GM21529 (cell line): Measurements from ENCODE around the gene HOMEZ.
"Not testable (repeated sequence)": the region's sequence is repeated elsewhere in the genome, so short reads cannot be mapped to it uniquely, and the experiment has no call there.

Experiments
- ATAC-seq: cut with Tn5 transposase; IDR thresholded peaks from one replicate; pipeline ENCODE4 v1.9.1; 2021; ENCODE audit not compliant: unreplicated experiment

HOMEZ gene

DNA sequence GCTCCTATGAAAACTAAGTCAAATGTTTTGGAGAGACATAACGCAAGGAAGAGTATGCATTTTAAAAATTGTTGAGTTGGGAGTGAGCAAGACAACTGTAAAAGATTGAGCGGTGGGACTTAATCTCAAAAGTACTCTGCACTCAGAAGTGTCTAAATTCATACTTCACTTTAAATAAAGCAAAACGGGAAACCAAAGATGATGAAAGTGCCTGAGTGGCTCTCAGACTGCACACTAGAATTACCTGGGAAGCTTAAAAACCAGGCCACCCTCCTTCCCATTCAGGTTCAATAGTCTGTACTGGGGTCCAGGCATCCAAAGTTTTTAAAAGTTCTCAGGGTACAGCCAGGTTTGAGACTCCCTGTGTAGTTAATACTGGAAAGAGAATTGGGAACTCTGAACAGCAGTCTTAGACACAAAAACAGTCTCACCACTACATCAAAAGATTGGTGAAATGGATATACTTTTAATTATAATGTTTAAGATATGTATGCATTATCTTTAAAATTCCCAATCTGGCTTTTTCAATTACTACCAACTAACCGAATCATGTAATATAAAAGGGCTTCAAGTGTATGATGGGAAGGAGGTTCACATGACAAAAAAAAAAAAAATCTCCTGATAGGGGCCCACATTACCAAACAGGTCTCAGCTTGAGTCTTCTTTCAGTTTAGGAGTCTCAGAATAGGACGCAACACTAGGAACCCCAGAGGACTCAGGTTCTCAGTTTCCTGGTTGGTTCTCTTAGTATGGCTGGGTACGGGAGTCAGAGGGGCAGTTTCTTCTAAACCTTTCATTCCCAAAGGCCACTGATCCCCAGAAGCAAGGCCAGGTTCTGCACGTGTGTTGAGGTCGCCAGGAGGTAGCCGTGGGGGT, 1.0 kb downstream of the HOMEZ start:
- no peak for ATAC-seq

- ATAC-seq: no peak
Measured at GRCh38 chr14:23281247-23281646, 4.7 kb downstream of the HOMEZ start.

DNA sequence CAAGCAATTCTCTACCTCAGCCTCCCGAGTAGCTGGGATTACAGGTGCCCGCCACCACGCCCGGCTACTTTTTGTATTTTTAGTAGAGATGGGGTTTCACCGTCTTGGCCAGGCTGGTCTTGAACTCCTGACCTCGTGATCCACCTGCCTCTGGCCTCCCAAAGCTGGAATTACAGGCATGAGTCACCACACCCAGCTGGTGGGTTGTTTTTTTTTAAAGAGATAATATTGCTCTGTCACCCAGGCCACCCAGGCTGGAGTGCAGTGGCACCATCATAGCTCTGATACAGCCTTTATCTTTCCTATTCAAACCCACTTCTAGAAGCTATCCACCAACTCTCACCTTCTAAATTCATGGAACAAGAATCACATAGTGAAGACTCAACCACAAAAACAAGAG, 8.0 kb downstream of the HOMEZ start:
- ATAC-seq: not testable (repeated sequence)

GRCh38 chr14:23277189-23277588, 8.7 kb downstream of the HOMEZ start:
- no peak for ATAC-seq

DNA sequence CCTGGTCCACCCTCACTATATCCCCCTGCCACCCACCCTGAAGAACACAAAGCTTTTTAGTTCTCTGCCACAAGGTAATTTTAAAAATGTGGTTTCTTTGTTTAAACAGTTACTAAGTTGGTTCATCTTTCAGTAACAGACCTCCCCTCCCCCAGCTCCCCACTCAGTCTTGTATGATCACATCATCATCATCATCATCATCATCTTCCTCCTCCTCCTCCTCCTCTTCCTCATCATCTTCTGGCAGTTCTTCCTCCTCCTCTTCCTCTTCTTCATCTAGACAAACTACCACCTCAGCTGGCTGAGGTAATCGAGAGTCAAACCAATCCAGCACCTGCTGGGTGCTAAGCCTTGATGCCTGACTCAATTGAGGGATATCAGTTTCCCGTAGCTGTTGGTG, 10.5 kb downstream of the HOMEZ start:
- no peak for ATAC-seq

DNA sequence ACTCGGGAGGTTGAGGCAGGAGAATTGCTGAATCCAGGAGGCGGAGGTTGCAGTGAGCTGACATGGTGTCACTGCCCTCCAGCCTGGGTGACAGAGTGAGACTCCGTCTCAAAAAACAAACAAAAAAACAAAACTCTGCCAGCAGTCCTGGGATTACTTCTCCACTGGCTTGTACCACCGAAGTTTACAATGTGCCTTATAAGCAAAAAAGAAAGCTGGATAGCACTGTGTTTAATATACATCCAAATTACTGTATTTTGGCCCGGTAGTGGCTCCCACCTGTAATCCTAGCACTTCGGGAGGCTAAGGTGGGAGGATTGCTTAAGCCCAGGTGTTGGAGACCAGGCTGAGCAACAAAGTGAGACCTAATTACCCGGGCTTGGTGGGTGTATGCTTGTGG, 16.7 kb downstream of the HOMEZ start:
- ATAC-seq: no peak

- ATAC-seq: not testable (repeated sequence)
Measured at GRCh38 chr14:23260849-23261248, 25.1 kb downstream of the HOMEZ start.

GRCh38 chr14:23259426-23259825, 26.5 kb downstream of the HOMEZ start:
- no peak for ATAC-seq

- ATAC-seq: no peak
Measured at GRCh38 chr14:23258256-23258655, 27.7 kb downstream of the HOMEZ start.

DNA sequence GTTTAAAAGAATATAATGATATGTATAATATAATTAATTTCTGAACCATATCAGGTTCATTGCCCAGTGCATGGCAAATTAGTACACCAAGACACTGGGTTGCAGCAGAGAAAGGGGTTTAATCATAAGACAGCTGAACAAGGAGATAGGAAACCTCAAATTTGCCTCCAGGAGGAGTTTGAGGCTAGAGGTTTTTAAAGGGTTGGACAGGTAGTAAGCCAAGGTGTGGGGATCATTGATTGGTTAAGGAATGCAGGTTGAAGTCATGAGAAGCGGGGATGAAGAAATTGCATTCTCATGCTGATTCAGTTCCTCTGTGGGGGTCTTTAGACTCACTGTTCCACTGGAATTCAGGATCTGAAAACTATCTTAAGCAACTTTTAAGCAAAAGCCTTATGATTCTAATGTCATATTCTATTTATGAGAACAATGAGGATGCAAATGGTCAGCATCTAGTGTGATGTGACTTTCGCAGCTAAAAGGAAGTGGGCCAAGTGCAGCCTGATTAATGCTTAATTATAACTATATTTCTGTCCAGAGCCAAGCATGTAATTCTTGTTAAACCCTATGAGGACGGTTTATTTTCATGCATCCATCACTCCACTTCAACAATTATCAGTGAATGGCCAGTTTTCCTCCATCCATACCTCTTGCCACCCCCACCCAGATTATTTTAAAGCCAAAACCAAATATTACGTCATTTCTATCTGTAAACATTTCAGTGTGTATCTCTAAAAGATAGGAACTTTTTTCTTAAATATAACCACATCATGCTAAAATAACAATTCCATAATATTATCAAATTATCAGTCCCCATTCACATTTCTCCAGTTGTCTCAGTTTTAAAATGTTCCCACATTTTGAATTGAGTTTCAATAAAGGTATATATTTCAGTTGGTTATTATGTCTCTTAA, 33.3 kb downstream of the HOMEZ start:
- ATAC-seq: no peak

DNA sequence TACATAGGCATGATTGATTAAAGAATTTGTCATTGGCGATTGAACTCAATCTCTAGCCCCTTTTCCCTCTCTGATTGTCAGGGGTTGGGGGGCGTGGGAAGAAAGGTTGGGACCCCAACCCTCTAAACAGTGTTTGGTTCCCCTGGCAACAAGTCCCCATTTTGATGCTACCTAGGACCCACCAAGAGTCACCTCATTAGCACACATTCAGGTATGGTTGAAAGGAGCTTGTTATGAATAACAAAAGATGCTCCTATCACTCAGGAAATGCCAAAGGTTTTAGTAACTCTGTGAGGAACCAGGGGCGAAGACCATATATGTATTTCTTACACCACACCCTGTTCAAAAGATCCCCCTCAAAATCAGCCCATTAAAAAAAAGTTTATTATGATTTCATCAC, 33.9 kb downstream of the HOMEZ start:
- no peak for ATAC-seq

GRCh38 chr14:23249824-23250223, 36.1 kb downstream of the HOMEZ start:
- ATAC-seq: no peak

- ATAC-seq: no peak
Measured at GRCh38 chr14:23248601-23249000, 37.3 kb downstream of the HOMEZ start.

GRCh38 chr14:23245282-23245681, 40.6 kb downstream of the HOMEZ start:
- ATAC-seq: no peak

DNA sequence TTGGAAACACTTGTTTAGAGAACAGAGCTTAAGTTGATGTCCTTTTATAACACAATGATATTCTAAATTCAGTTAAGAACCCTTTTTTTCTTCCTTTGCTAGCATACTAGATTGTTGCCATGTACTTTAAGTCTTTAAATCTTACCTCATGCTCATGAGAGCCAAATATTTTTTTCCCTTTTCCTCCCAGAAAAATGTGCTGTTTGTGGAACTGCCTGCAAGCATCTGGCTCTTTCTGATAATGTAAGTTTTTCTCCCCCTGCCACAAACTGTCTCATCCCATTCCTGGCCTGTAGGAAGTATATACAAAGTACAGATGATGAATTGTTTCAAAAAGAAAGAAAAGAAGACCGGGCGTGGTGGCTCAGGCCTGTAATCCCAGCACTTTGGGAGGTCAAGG, 42.9 kb downstream of the HOMEZ start:
- no peak for ATAC-seq

DNA sequence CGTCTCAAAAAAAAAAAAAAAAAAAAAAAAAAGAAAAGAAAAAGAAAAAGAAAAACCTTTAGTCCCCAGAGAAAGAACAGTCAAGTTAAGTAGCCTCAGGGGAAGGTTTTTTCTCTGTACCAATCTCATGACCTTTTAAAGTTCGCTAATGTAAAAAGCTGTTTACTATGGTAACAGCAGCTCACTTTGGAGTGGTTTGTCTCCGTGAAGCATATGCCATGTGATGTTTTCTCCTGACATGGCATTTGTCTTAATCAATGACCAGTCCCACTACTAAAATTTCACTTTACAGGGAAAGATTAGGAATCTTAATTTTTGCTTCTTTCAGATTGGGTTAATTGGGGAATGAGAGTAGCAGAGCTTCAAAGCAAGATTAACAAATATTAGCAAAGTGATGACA, 43.9 kb downstream of the HOMEZ start:
- no peak for ATAC-seq

DNA sequence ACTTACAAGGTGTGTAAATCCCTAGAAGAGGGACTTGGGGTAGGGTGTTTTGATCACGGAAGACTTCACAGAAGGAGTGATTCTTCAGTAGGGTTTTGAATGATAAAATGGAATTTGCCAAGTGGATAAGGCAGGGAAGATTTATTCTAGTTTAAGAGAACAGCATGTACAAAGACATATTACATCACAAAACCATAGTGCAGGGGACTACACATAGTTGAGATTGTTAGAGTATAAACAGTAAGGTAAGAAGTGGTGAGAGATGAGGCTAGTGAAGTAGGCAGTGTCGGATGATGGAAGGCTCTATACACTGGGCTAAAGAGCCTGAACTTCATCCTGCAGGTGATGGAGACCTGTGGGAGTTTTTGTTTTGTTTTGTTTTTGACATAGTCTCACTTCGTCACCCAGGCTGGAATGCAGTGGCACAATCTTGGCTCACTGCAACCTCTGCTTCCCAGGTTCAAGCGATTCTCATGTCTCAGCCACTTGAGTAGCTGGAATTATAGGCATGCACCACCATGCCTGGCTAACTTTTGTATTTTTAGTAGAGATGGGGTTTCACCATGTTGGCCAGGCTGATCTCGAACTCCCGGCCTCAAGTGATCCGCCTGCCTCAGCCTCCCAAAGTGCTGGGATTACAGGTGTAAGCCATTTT, 44.7 kb downstream of the HOMEZ start:
- ATAC-seq: not testable (repeated sequence)

DNA sequence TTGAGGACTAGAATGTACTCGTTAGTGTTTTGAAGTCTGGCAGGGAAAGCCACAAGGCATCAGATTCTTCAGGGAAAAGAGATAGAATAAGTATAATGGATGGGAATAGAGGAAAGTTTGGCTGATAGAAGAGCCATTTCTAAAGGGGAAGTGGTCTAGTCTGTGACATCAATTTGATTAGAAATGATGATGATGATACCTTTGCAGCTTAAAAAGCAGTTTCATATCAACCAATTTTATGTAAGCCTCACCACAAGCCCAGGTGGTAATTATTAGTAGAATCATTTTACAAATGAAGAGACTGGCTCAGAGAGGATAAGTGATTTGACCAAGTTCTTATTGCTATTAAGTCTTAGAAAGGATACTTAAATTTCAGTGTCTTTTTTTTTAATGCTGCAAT, 45.3 kb downstream of the HOMEZ start:
- no peak for ATAC-seq

DNA sequence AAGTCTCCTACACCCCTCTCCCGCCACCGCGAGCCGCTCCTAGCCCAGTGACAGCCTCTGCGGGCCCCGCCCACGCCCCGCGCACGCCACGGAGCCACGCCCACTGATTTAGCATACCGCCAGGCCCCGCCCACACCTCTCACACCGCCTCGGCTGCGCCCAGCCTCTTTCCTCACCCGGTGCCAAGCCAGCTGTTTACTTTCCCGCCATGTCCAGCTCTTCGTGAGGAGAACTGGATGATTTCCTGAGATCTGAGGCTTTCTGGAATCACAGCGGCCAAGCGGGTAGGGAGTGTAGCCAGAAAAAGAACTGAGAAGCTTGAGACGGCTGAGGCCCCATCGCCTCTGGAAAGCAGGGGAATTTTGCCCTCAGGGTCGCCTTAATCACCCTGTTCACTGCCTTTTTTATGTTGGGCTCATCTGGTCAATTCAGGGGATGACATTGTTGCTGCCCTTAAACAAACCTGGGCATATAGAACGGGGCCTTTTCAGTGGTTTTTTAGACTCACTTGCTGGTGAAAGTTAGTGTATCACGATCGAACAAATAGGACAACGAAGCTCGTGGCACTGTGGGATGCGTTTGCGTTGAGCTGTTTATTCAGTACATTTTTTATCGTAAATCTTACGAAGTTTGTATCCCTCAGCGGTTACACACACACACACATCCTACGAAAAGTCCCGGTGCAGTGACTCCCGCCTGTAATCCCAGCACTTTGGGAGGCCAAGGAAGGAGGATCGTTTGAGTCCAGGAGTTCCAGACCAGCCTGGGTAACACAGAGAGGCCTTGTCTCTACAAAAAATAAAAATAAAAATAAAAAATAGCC, 47.9 kb downstream of the HOMEZ start, which contains the start of gene RNF212B:
RNF212B (plus strand) TSS at position 165 of the 823 bp plus-strand sequence. CDS start 2,410 bp downstream, outside the sequence.
- peak; percentile 73 for ATAC-seq

GRCh38 chr14:23232241-23232808, 53.6 kb downstream of the HOMEZ start:
- ATAC-seq: not testable (repeated sequence)
